ENCODE measurements around the gene MARCKS. TPM values are rescaled to one million over a fixed set of nuclear protein-coding genes. Genes with fewer than 3 reads are reported as not detected.

The MARCKS gene
- total and polyA plus RNA-seq, 2 donors (not counting 3 experiments of a cell fraction or from before 2014, with no cell fraction given), result 59.5 to 315 TPM

- Histone ChIP-seq H3K36me3 (ENCODE audit: control insufficient read depth in 2 of 2, extremely low read depth in 1 of 2, insufficient read depth in 2 of 2, low read length in 2 of 2) (no peaks in the 10 kb centered on the region), H3K27me3 (ENCODE audit: control insufficient read depth in 2 of 2, insufficient read depth in 2 of 2, low read length in 2 of 2) (no peaks in the 10 kb centered on the region), H3K9me1 (replicated peaks; ENCODE audit: control insufficient read depth, extremely low read depth, insufficient read depth, low read length) (no peaks in the 10 kb centered on the region), H3K4me2 (ENCODE audit: insufficient read depth, low read length) (no peak overlapping the region), H3K27ac (ENCODE audit: insufficient read depth, low read depth, low read length) (no peak overlapping the region), H3K9me3 (replicated peaks; ENCODE audit: control insufficient read depth, insufficient read depth, low read length) (no peaks in the 10 kb centered on the region), H3K9ac (replicated peaks; ENCODE audit: extremely low read depth, insufficient read depth, low read length) (no peak overlapping the region), H4K20me1 (replicated peaks; ENCODE audit: control insufficient read depth, extremely low read depth, insufficient read depth, low read length) (no peaks in the 10 kb centered on the region), H3K79me2 (ENCODE audit: control insufficient read depth, insufficient read depth, low read length) (no peaks in the 10 kb centered on the region), H2AFZ (ENCODE audit: low read depth, low read length) (peak overlapping the region; percentile 52), H3K4me3 (replicated peaks in 1 of 3; ENCODE audit: insufficient read depth in 1 of 3, low read depth in 1 of 3, low read length in 3 of 3) (no peak overlapping the region), H3K4me1 (ENCODE audit: control insufficient read depth, extremely low read depth, insufficient read depth, low read length) (peaks cover 4% of the 10 kb centered on the region)
- POLR2A ChIA-PET, result no interaction called here
- intact Hi-C loops (cut with micrococcal nuclease) (loop anchor here (10.0 kb wide), 2 partner anchors 719 to 1029 kb away; no protein-coding TSS in a partner anchor), dilution Hi-C loops (cut with MboI; ENCODE audit: extremely low pct_ligation_motif_present, low sequenced_read_pairs) (loop anchor here (25.0 kb wide), 1 partner anchor 891 kb away; no protein-coding TSS in a partner anchor)
- CTCF ChIA-PET, result interaction anchor here (0.7 to 1.5 kb wide), 3 partner anchors 24 to 36 kb away, joined by 3 to 4 read pairs (median 3); no protein-coding TSS in a partner anchor
- peak; percentile 79 for FAIRE-seq
- peak; percentile 91 for DNase-seq (ENCODE audit: low read depth, low spot score)
- no TSS peak for BruUV-seq (replicated peaks)
- TF ChIP-seq, protein P1, sequence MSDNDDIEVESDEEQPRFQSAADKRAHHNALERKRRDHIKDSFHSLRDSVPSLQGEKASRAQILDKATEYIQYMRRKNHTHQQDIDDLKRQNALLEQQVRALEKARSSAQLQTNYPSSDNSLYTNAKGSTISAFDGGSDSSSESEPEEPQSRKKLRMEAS (IDR thresholded peaks at IDR 0.05; ENCODE audit: insufficient read depth, insufficient read length), result no peak
- TF ChIP-seq MYC (IDR thresholded peaks at IDR 0.05; ENCODE audit: low read depth, low read length), result no peak
- no peak for TF ChIP-seq EZH2 (IDR thresholded peaks at IDR 0.05; ENCODE audit: borderline replicate concordance, low read depth, low read length, severe bottlenecking)
- TF ChIP-seq POLR2AphosphoS5 (IDR thresholded peaks at IDR 0.05; ENCODE audit: insufficient read depth, low read depth, low read length), result no peak
Measured at GRCh38 chr6:113903666-113904330, 46.7 kb downstream of the MARCKS start.

- peak; percentile 43 for DNase-seq (ENCODE audit: low read depth, low spot score)
- no peaks in the 10 kb centered on the region for H3K27me3 ChIP-seq (ENCODE audit: control insufficient read depth in 2 of 2, insufficient read depth in 2 of 2, low read length in 2 of 2)
- H3K79me2 ChIP-seq (ENCODE audit: control insufficient read depth, insufficient read depth, low read length), result no peaks in the 10 kb centered on the region
- no peak overlapping the region for H3K9ac ChIP-seq (replicated peaks; ENCODE audit: extremely low read depth, insufficient read depth, low read length)
- H4K20me1 ChIP-seq (replicated peaks; ENCODE audit: control insufficient read depth, extremely low read depth, insufficient read depth, low read length), result no peaks in the 10 kb centered on the region
- H3K36me3 ChIP-seq (ENCODE audit: control insufficient read depth in 2 of 2, extremely low read depth in 1 of 2, insufficient read depth in 2 of 2, low read length in 2 of 2), result no peaks in the 10 kb centered on the region
- peaks cover 6% of the 10 kb centered on the region for H3K4me1 ChIP-seq (ENCODE audit: control insufficient read depth, extremely low read depth, insufficient read depth, low read length)
- ChIA-PET CTCF (interaction anchor here (0.7 to 5.0 kb wide), 13 partner anchors 12 to 1406 kb away, joined by 3 to 42 read pairs (median 4); no protein-coding TSS in a partner anchor), POLR2A (no interaction called here)
- no peak for FAIRE-seq
- TF ChIP-seq EZH2 (IDR thresholded peaks at IDR 0.05; ENCODE audit: borderline replicate concordance, low read depth, low read length, severe bottlenecking) (no peak), JUN (IDR thresholded peaks at IDR 0.05; ENCODE audit: borderline replicate concordance, insufficient read depth, insufficient read length, low read depth) (no peak), CTCF (IDR thresholded peaks at IDR 0.05; ENCODE audit: extremely low read depth in 1 of 2, insufficient read depth in 1 of 2, low read depth in 1 of 2, low read length in 2 of 2) (no peak), POLR2AphosphoS5 (IDR thresholded peaks at IDR 0.05; ENCODE audit: insufficient read depth, low read depth, low read length) (no peak), FOS (IDR thresholded peaks at IDR 0.05; ENCODE audit: borderline replicate concordance, insufficient read depth, low read length) (no peak), POLR2A (IDR thresholded peaks at IDR 0.05; ENCODE audit: low read depth, low read length) (no peak), GATA2 (IDR thresholded peaks at IDR 0.05; ENCODE audit: insufficient read depth, insufficient read length, low read depth, low read length) (no peak), MYC (IDR thresholded peaks at IDR 0.05; ENCODE audit: low read depth, low read length) (no peak)
- TF ChIP-seq, protein P1 (IDR thresholded peaks at IDR 0.05; ENCODE audit: insufficient read depth, insufficient read length), result no peak
- H3K4me2 ChIP-seq (ENCODE audit: insufficient read depth, low read length), result no peak overlapping the region
- H2AFZ ChIP-seq (ENCODE audit: low read depth, low read length), result no peak overlapping the region
- dilution Hi-C loops (cut with MboI; ENCODE audit: extremely low pct_ligation_motif_present, low sequenced_read_pairs), result loop anchor here (25.0 kb wide), 1 partner anchor 895 kb away; no protein-coding TSS in a partner anchor
- intact Hi-C loops (cut with micrococcal nuclease), result loop anchor here (10.0 kb wide), 2 partner anchors 722 to 1032 kb away; no protein-coding TSS in a partner anchor
- H3K4me3 ChIP-seq (replicated peaks in 1 of 3; ENCODE audit: insufficient read depth in 1 of 3, low read depth in 1 of 3, low read length in 3 of 3), result no peak overlapping the region
- H3K9me1 ChIP-seq (replicated peaks; ENCODE audit: control insufficient read depth, extremely low read depth, insufficient read depth, low read length), result no peaks in the 10 kb centered on the region
- no peaks in the 10 kb centered on the region for H3K9me3 ChIP-seq (replicated peaks; ENCODE audit: control insufficient read depth, insufficient read depth, low read length)
- no TSS peak for BruUV-seq (replicated peaks)
- no peak overlapping the region for H3K27ac ChIP-seq (ENCODE audit: insufficient read depth, low read depth, low read length)
Measured at GRCh38 chr6:113907102-113907815, 50.1 kb downstream of the MARCKS start.

Data from endothelial cell of umbilical vein (primary cell).